GM19193 (cell line): Measurements from ENCODE around the gene GNB4.

ENCODE experiments used
- POLR2A ChIP-seq: IDR thresholded peaks from 4 replicates; pipeline ENCODE4 v1.6.1; 2011; ENCODE audit not compliant: insufficient read depth, insufficient read length; ENCODE audit errors: extremely low read depth

GNB4 gene

GRCh38 chr3:179410331-179410730, 40.9 kb downstream of the GNB4 start:
- TF ChIP-seq POLR2A: no peak

- no peak for TF ChIP-seq POLR2A
Measured at GRCh38 chr3:179404307-179404706, 47.0 kb downstream of the GNB4 start.

GRCh38 chr3:179402963-179403362, 48.3 kb downstream of the GNB4 start:
- TF ChIP-seq POLR2A: no peak

GRCh38 chr3:179401561-179401960, 49.7 kb downstream of the GNB4 start:
- no peak for TF ChIP-seq POLR2A

- no peak for TF ChIP-seq POLR2A
Measured at GRCh38 chr3:179398574-179399231, 52.6 kb downstream of the GNB4 start.

GRCh38 chr3:179391906-179392305, 59.4 kb downstream of the GNB4 start:
- no peak for TF ChIP-seq POLR2A

GRCh38 chr3:179376474-179376873, 74.8 kb downstream of the GNB4 start:
- no peak for TF ChIP-seq POLR2A

GRCh38 chr3:179375091-179375999, 75.9 kb downstream of the GNB4 start:
- TF ChIP-seq POLR2A: no peak

GRCh38 chr3:179373938-179374337, 77.3 kb downstream of the GNB4 start:
- no peak for TF ChIP-seq POLR2A

- TF ChIP-seq POLR2A: no peak
Measured at GRCh38 chr3:179369621-179370020, 81.6 kb downstream of the GNB4 start.

GRCh38 chr3:179363332-179363731, 87.9 kb downstream of the GNB4 start:
- TF ChIP-seq POLR2A: no peak

GRCh38 chr3:179355996-179356395, 95.3 kb downstream of the GNB4 start:
- TF ChIP-seq POLR2A: no peak

- no peak for TF ChIP-seq POLR2A
Measured at GRCh38 chr3:179348325-179349013, 102.8 kb downstream of the GNB4 start.

- peak; percentile 94 for TF ChIP-seq POLR2A
Measured at GRCh38 chr3:179347345-179348194, 103.7 kb downstream of the GNB4 start, which contains the start of gene MFN1. Gene MFN1, plus strand, starts transcription at chr3:179347709. Its CDS starts 1,143 bp downstream, at chr3:179348852.
